ENCODE results near the gene PTPRQ. TPM values are rescaled to one million over a fixed set of nuclear protein-coding genes. Genes with fewer than 3 reads are reported as not detected.

The PTPRQ gene
- total and polyA plus RNA-seq, 8 donors, result 0.29 to 0.92 (median 0.55) TPM; not detected in 5

DNA sequence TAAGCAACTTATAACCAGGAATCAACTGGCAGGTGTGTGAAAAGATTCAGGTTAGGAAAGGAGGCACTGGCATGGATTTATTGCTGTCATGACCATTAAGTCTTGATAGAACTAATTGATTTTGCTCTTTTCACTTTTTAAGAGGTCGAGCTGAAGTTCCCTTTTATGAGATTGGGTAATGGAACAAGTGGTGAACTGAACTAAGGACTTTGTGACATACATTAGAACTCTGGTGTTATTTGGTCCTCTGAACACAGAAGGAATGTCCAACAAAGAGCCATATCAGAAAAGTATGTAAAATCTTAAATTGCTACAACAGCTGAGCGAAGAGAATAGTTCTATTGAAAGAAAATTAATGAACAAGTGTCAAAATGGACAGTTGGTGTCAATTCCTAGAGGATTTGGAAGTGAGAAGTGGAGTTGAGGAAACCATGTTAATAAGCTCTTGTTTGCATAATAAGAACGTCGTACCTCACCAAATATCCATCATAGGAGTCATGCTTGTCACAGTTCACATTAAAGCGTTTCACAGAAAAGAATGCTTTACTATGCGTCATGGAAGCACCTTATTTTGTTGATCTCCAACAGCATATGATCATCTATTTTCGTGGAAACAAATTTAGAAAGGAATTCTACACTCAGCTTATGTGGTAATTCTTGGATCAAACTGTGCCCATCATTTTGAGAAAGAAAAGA lies 255.0 kb downstream of the PTPRQ start:
- Histone ChIP-seq H3K27ac (no peak overlapping the region), H3K4me3 (no peak overlapping the region), H3K36me3 (no peaks in the 10 kb centered on the region), H3K4me1 (peaks cover 0 to 9% (median 3%) of the 10 kb centered on the region in 4 donors), H3K27me3 (no peaks in the 10 kb centered on the region), H3K9me3 (no peaks in the 10 kb centered on the region)
- DNase-seq, result no peak
- 74 to 85% (median 79%) methylated on average over 7 of the region's 7 CpGs for WGBS, 5 donors
- TF ChIP-seq EP300 (IDR thresholded peaks at IDR 0.05) (no peak), POLR2AphosphoS5 (IDR thresholded peaks at IDR 0.05) (no peak), POLR2A (IDR thresholded peaks at IDR 0.05) (no peak)
- TF ChIP-seq, protein P1, sequence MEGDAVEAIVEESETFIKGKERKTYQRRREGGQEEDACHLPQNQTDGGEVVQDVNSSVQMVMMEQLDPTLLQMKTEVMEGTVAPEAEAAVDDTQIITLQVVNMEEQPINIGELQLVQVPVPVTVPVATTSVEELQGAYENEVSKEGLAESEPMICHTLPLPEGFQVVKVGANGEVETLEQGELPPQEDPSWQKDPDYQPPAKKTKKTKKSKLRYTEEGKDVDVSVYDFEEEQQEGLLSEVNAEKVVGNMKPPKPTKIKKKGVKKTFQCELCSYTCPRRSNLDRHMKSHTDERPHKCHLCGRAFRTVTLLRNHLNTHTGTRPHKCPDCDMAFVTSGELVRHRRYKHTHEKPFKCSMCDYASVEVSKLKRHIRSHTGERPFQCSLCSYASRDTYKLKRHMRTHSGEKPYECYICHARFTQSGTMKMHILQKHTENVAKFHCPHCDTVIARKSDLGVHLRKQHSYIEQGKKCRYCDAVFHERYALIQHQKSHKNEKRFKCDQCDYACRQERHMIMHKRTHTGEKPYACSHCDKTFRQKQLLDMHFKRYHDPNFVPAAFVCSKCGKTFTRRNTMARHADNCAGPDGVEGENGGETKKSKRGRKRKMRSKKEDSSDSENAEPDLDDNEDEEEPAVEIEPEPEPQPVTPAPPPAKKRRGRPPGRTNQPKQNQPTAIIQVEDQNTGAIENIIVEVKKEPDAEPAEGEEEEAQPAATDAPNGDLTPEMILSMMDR (IDR thresholded peaks at IDR 0.05), result no peak
- intact Hi-C loops (cut with DNase I; ENCODE audit: low total_unique reads), result no loop called here

DNA sequence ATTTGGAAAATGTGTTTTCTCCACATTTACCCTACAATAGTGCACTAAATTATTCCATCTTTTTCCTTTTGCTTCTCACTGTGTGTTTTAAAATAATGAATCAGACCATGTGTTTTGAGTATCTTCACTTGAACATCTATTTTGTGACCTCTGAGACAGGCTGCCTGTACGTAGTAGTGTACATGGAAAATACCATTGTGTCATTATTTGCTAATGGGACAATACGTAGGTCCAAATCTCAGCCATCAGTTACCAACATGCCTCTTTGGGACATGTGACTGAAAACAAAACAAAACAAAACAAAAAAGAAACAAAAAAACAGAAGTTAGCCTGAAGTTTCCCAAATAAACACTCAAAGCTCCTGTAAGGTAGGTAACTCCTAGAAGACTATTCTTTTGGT lies 256.3 kb downstream of the PTPRQ start:
- no peaks in the 10 kb centered on the region for H3K27me3 ChIP-seq
- no peaks in the 10 kb centered on the region for H3K9me3 ChIP-seq
- H3K4me3 ChIP-seq, result no peak overlapping the region
- no peak for DNase-seq
- H3K27ac ChIP-seq, result no peak overlapping the region
- no peaks in the 10 kb centered on the region for H3K36me3 ChIP-seq
- no peak for TF ChIP-seq POLR2A (IDR thresholded peaks at IDR 0.05)
- TF ChIP-seq POLR2AphosphoS5 (IDR thresholded peaks at IDR 0.05), result no peak
- TF ChIP-seq, protein P1 (IDR thresholded peaks at IDR 0.05), result no peak
- no peak for TF ChIP-seq EP300 (IDR thresholded peaks at IDR 0.05)
- 65 to 84% (median 77%) methylated on average over 2 of the region's 2 CpGs for WGBS, 5 donors
- intact Hi-C loops (cut with DNase I; ENCODE audit: low total_unique reads), result no loop called here
- H3K4me1 ChIP-seq, result peaks cover 0 to 9% (median 3%) of the 10 kb centered on the region in 4 donors

DNA sequence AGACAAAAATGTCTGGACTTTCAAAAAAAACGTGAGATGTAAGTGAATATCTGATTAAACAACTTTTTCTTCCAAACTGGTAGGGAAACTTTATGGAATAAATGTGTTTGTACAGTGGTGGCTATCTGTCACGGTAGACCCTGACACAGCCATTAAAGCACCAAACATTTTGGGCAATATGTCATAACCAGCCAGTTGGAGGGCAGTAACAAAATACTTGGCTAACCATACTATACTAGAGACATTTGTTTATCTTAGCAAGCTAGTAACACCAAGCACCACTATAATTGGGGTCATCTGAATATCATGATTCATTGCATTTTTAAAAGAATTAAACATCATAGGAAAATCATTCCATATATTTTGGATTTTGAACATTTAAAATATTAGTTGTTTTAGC lies 257.4 kb downstream of the PTPRQ start:
- H3K27me3 ChIP-seq, result no peaks in the 10 kb centered on the region
- H3K9me3 ChIP-seq, result no peaks in the 10 kb centered on the region
- intact Hi-C loops (cut with DNase I; ENCODE audit: low total_unique reads), result no loop called here
- H3K4me3 ChIP-seq, result no peak overlapping the region
- no peaks in the 10 kb centered on the region for H3K36me3 ChIP-seq
- 59 to 74% (median 68%) methylated on average over 2 of the region's 2 CpGs for WGBS, 5 donors
- H3K27ac ChIP-seq, result no peak overlapping the region
- no peak for DNase-seq
- peaks cover 0 to 9% (median 3%) of the 10 kb centered on the region in 4 donors for H3K4me1 ChIP-seq
- TF ChIP-seq POLR2A (IDR thresholded peaks at IDR 0.05) (no peak), EP300 (IDR thresholded peaks at IDR 0.05) (no peak), POLR2AphosphoS5 (IDR thresholded peaks at IDR 0.05) (no peak)
- TF ChIP-seq, protein P1 (IDR thresholded peaks at IDR 0.05), result no peak

DNA sequence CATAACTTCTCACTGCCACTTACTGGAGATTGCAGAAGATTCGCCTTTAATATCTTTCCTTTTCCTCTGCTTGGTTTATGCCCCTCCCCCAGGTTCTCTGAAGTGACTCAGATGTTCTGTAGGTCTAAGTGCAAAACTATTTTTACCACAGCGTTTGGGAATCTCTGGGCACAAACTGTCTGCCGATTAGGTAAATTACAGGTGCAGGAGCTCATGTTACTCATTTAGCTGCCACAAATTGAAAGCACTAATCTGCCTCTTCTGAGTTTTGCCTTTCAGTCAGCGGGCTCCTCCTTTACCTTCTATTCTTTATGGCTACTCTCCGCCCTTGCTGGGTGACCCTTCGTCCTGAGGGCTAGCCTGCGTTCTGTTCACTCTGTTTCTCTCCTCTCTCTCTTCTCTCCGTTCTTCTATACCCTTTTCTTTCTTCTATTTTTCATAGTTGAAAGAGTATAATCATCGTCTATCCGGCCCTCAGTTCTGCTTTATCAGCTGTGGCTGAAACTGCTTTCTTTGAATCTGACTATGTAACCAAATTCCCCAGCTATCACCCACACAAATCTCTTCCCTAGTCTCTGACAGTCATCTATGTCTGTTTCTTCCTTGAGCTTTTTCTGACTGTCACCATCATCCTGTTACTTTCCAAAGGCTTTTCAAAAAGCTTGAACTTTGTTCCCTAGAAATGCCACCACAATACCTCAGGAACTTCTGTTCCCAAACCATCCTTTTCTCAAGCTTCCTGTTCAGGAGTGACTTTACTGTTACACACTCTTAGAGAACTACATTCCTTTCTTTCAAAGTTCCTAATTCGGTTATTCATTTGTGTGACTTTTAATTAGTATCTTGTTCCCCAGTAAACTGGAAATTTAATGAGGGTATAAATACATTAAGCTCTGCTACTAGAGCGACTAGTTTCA lies 259.1 kb downstream of the PTPRQ start:
- intact Hi-C loops (cut with DNase I; ENCODE audit: low total_unique reads), result no loop called here
- peaks cover 0 to 9% (median 4%) of the 10 kb centered on the region in 4 donors for H3K4me1 ChIP-seq
- no peak for TF ChIP-seq POLR2A (IDR thresholded peaks at IDR 0.05)
- TF ChIP-seq, protein P1 (IDR thresholded peaks at IDR 0.05), result no peak
- TF ChIP-seq POLR2AphosphoS5 (IDR thresholded peaks at IDR 0.05), result no peak
- no peak for TF ChIP-seq EP300 (IDR thresholded peaks at IDR 0.05)
- H3K9me3 ChIP-seq, result no peaks in the 10 kb centered on the region
- no peak overlapping the region for H3K4me3 ChIP-seq
- no peaks in the 10 kb centered on the region for H3K36me3 ChIP-seq
- H3K27me3 ChIP-seq, result peaks cover 0 to 7% (median 5%) of the 10 kb centered on the region in 3 donors
- no peak for DNase-seq
- WGBS, 5 donors, result 32 to 50% (median 43%) methylated on average over 12 of the region's 12 CpGs
- peak overlapping the region in 2 of 5 donors; percentile 1 to 32 for H3K27ac ChIP-seq
